Activated CD4-positive, alpha-beta T cell treated with anti-CD3 and anti-CD28 coated beads for 24 hours (primary cell): ENCODE data around the gene DNAJC7.

ENCODE experiments used
- DNase-seq, 2 donors: peaks; one replicate each; pipeline ENCODE4 v3.0.0-alpha.2; 2020; ENCODE audit warnings: low read depth in 2 of 2

DNAJC7 gene, protein sequence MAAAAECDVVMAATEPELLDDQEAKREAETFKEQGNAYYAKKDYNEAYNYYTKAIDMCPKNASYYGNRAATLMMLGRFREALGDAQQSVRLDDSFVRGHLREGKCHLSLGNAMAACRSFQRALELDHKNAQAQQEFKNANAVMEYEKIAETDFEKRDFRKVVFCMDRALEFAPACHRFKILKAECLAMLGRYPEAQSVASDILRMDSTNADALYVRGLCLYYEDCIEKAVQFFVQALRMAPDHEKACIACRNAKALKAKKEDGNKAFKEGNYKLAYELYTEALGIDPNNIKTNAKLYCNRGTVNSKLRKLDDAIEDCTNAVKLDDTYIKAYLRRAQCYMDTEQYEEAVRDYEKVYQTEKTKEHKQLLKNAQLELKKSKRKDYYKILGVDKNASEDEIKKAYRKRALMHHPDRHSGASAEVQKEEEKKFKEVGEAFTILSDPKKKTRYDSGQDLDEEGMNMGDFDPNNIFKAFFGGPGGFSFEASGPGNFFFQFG

GRCh38 chr17:42016941-42017865 is at the start of gene DNAJC7:
TSS of gene DNAJC7 (minus strand) at chr17:42017439. CDS start at chr17:42017416, 23 bp downstream.
- DNase-seq, result peak; percentile 78 to 81

DNA sequence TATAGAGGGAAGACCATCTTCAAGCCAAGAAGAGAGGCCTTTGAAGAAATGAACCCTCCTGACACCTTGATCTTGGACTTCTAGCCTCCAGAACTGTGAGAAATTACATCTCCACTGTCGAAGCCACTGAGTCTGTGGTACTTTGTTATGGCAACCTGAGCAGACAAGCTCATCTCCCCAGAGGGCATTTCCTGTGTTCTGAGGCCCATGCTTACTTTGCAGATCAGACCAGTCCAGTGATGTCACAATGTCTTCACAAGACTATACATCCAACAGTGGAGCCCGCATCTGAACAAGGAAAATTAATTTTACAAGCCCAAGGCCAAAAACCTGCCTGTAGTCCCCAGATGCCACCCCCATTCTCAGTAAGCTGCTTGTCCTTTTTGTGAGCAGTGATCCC is 48.0 kb upstream of the DNAJC7 start:
- DNase-seq, result no peak

- DNase-seq, result no peak
Measured at GRCh38 chr17:42062681-42063080, 45.4 kb upstream of the DNAJC7 start.

DNA sequence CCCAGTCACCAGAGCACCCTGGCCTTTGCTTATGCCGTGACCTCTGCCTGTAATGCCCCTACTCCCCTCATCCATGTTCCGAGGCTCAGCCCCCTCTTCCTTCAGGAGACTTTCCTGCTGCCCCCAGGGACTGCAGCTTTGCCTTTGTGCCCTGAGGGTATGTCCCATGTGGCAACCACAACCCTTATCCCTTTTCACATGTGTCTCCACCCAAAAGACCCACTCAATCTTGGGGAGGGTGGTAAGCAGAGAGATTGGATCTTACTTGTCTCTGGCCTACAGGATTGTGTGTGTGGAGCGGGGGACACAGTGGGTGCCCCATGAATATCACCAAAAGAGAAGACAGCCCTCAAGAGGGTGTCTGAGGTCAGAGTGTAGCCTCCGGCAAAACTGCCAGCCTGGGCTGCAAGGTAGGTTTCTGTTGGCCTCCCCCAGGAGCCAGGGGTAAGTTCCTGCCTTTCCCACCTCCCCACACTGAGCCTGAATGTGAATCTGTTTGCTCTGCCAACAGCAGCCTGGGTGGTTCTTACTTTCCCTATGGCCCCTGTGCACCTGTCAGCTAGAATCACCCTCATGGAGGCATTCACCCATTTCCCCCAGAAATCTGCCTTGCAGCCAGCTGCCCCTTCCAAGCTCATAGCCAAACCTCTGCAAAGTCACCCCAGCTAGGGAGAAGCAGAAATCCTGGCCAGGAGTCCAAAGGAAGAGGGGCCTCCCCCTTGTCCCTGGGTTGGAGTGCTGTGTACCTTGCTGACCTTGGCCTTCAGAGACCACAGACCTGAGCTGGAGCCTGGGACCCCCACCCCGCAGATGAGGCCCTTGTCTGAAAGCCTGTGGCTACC is 44.6 kb upstream of the DNAJC7 start:
- DNase-seq, result no peak

- DNase-seq, result no peak
Measured at GRCh38 chr17:42060231-42060630, 43.0 kb upstream of the DNAJC7 start.

- DNase-seq, result no peak
Measured at GRCh38 chr17:42059815-42060214, 42.6 kb upstream of the DNAJC7 start.

- no peak for DNase-seq
Measured at GRCh38 chr17:42058063-42058462, 40.8 kb upstream of the DNAJC7 start.

DNA sequence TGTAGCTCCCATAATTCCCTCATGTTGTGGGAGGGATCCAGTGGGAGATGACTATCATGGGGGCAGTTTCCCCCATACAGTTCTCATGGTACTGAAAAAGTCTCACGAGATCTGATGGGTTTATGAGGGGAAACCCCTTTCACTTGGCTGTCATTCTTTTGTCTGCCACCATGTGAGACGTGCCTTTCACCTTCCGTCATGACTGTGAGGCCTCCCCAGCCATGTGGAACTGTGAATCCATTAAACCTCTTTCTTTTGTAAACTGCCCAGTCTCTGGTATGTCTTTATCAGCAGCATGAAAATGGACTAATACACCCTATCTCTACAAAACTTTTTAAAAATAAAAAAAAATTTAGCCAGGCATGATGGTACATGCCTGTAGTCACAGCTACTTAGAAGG is 39.4 kb upstream of the DNAJC7 start:
- no peak for DNase-seq

DNA sequence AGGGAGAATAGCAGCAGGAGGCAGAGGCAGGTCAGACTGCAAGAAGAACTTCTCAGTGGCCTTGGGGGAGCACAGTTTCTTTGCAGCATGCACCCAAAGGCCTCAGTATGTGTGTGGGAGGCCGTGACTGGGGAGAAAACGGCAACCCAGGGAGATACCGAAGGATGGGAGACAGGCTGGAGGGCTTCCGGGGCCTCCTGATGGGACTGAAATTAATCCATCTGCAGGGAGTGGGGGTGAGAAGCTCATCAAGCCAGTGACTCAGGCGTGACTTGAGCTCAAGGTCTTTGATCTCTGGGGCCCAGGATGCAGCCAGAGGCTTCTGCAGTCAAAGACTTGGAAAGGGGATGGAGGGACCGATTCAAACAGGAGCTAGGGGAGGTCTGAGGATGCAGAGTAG is 38.3 kb upstream of the DNAJC7 start:
- DNase-seq, result no peak

DNA sequence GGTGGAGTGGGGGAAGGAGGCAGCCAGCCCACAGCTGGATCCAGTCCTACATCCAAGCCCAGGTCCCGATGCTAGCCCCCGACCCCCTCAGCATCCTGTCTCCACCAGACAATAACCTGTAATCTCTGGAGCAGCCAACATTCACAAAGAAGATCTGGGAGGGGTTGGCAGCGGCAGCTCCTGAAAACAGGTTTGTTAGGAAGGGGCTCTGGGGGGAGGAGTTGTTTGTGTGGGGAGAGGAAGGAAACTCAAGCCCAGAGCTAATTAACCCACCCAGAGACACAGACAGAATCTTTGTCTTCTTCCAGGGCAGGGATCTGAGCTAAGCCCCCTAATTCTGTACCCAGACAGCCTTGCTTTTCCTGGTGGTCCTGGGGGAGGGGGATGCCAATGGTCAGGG is 37.8 kb upstream of the DNAJC7 start:
- no peak for DNase-seq

- DNase-seq, result no peak
Measured at GRCh38 chr17:42053731-42054500, 36.7 kb upstream of the DNAJC7 start.

DNA sequence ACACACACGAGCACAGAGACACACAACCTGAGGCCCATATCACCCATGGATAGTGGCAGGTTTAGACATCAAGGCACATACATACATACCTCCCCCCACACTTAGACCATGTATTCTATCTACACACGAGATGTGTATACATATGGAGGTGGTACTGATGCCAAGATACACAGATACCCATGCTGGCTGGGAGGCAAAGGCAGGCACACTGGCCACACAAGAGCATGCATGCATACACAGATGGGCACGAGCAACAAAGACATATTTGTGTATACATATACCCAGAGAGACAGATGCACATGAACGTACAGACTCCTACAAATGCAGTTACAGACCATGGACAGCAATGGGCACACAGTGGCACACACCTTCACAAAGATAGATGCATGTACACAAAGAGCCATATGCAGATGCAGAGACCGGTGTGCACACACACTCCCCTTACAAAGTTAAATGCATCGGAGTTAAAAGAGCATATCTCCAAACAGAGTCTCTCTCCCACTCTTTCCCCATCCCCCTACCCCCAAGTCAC is 35.2 kb upstream of the DNAJC7 start:
- DNase-seq, result no peak

DNA sequence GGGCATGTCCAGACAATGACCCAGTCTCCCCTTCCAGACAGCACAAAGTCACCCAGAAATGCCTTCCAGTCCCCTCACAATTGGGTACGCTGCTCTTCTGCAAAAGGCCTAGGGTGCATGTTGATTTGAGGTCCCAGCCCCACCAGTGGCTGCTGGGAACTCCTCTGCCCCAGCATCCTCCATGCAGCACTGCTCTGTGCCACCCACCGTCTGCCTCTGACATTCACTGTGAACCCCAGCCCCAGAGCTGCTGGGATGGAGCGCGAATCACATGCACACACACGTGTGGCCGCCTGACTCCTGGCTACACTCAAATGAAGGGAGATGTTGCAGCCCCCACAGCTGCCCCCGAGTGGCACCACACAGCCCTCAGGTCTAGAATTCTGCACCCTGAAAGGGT is 34.4 kb upstream of the DNAJC7 start:
- DNase-seq, result no peak

DNA sequence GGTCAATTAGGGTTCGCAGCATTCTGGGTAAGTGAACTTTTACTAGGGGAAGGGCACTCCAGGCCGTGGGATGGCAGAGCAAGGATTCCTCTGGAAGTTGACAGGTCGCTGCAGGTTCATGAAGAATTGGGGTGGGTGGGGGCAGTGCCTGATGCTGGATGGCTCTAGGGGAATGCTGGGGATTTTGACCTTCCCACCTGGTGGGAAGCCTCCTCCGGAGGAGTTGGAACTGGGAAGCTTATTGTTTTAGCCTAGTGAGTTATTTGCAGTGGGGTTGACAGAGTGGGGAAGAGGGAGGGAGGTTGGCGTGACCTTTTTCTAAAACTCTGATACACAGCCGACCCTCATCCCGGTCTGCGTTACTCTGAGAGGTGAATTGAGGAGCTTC is 33.8 kb upstream of the DNAJC7 start:
- DNase-seq, result no peak

DNA sequence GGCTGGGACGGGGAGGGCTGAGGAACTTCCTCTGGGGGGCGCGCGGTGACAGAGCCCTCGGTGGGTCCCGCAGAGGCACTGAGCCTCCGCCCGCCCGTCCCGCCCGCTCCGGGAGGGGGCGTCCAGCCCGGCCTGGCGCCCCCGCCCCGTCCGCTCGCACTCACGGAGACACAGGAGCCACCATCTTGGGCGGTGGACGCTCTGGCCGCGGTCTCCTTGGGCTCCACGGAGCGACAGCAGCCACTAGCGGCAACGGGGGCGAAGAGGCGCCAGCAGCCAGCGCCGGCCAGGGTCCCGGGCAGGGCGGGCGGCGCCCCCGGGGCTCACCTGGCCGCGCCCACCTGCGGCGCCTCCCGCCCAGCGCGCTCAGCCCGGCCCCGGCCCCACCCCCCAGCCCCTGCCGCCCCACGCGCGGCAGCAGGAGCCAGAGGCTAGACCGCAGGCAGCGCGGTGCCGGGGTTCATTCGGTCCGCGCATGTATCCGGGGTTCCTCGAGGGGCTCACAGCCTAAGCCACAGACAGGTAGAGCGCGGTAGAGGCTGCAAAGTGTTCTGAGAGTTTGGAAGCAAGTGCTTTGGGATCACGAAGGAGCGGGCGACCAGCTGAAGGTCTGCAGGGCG is 33.3 kb upstream of the DNAJC7 start, which contains the start of gene C17orf113:
Gene C17orf113, minus strand, starts transcription at position 209 of the 620 bp plus-strand sequence. CDS start 7,225 bp downstream, outside the sequence.
- DNase-seq, result peak in 1 of 2 donors; percentile 13

DNA sequence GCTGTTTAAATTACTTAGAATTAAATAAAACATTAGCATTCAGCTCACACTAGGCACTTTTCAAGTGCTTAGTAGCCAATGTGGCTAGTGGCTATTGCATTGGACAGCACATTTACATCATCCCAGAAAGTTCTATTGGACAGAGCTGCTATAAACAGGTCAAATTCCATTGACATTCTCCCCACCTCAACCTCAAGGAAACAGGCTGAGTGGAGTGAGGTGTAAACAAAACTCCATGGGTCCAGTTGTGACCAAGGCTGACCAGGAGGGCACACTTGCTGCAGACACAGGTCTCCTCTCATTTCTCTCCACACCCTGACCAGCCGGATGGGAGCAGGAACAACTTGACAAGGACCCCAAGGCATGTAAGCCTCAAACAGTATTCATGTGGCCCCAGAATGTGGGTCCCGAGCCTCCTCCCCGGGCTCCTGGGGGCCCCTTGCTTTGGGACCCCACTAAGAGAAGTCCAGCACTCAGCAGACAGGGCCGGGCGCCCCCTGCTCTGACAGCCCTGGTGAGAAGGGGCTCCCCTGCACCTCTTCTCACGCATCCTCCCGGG is 32.7 kb upstream of the DNAJC7 start:
- DNase-seq, result no peak

DNA sequence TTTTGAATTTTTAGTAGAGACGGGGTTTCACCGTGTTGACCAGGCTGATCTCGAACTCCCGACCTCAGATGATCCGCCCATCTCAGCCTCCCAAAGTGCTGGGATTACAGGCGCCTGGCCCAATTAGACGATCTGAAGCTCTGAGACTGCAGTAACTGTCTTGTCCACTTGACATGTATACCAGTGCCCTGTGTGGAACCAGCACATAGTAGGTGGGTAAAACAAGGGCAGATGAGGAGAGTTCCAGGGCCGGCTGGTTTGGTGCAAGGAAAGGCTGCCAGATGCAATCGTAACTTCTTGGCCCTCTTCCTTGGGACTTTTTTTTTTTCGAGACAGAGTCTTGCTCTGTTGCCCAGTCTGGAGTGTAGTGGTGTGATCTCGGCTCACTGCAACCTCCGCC is 30.1 kb upstream of the DNAJC7 start:
- DNase-seq, result no peak

GRCh38 chr17:42045719-42046118 is 28.5 kb upstream of the DNAJC7 start:
- DNase-seq, result no peak

DNA sequence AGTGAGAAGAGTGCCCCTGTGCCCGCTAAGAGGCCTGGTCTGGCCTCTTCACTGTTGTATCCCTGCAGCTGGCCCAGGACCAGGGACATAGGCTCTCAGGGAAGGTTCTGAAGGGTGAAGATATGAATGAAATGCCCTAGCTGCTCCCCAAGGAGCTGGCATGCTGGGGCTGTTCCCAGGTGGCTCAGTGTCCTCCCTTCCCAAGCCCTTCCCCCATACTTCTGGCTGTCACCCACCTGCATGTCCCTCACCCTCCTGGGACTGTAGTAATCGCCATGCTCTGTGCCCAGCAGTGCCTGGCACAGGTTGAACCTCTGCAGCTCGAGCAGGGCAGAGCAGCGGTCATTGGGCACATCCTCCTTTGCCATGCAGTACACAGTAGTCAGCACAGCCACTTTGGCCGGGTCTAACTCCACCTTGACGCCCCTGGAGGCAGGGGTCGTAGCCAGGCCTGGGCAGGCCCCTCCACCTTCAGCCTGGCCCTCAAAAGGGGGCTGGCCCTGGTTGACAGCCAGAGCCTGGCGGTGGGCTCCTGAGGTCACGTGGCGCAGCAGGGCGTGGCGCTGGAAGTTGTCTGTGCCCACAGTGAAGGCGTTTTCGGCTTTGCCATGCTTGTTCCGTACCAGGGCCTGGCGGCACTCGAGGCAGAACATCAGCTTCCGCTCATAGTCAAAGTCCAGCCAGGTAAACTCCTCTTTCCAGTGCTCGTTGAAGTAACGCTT is 25.5 kb upstream of the DNAJC7 start:
- no peak for DNase-seq
